GM19452 (cell line): Measurements from ENCODE around the gene PAOX.
A peak's percentile ranks its signal among the peaks of the same experiment; 100 is the strongest.

Experiments
- ATAC-seq: cut with Tn5 transposase; IDR thresholded peaks from one replicate; pipeline ENCODE4 v1.9.1; 2021; ENCODE audit not compliant: unreplicated experiment

Gene PAOX

DNA sequence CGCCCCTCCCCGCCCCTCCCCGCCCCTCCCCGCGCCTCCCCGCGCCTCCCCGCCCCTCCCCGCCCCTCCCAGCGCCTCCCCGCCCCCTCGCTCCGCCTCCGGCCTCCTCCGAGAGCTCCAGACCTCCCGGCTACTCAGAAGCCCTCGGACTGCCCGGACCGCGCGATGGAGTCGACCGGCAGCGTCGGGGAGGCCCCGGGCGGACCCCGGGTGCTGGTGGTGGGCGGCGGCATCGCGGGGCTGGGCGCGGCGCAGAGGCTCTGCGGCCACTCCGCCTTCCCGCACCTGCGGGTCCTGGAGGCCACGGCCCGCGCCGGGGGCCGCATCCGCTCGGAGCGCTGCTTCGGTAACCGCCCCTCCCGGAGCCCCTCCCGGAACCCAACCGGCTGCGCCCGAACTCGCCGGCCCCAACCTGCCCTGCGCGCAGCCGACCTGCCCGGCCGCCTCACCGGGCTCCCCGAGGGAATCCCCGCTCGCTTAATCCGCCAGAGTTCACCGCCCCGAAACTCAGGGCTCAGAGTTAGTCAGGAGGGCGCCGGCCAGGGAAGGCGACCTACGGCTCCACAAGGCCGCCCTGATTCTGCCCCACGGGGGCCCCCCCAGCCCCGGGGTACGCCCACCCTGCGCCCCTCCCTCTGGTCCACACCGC is at the start of gene PAOX:
Gene PAOX, plus strand, starts transcription at position 111 of the 649 bp plus-strand sequence. Its CDS starts 55 bp downstream, at position 166.
- ATAC-seq, result peak; percentile 59

DNA sequence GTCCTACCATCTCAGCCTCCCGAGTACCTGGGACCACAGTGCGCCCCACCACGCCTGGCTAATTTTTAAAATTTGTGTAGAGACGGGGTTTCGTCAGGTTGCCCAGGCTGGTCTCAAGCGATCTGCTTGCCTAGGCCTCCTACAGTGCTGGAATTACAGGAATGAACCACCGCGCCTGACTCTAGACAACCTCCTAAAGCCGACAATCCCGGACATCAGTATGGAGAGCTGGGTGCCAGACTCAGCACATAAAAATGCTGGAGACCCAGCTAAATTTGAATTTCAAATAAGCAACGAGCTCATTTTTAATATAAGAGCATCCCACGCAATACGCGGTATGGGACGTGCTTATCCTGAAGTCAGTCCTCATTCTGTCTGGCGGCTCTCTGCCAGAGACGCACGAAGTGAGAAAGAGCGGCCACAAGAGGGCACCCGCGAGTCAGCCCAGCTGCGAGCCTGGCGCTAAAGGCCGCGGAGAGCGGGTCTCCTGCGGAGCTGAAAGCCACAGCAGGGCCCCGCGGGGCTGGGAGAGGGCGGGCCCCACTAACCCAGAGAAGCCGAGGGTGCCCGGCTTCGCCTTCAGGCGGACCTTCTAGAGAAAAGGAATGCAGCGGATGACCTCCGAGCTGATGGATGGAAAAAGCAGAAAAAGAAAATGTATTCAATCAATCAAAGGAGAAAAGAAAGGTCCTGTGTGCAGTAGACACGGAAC is 49.4 kb upstream of the PAOX start:
- peak; percentile 74 for ATAC-seq

- no peak for ATAC-seq
These were observed 45.9 kb upstream of the PAOX start for GRCh38 chr10:133332936-133333699.

GRCh38 chr10:133334503-133335245 is 44.4 kb upstream of the PAOX start:
- no peak for ATAC-seq

GRCh38 chr10:133335246-133336117 is 43.6 kb upstream of the PAOX start:
- ATAC-seq, result no peak

DNA sequence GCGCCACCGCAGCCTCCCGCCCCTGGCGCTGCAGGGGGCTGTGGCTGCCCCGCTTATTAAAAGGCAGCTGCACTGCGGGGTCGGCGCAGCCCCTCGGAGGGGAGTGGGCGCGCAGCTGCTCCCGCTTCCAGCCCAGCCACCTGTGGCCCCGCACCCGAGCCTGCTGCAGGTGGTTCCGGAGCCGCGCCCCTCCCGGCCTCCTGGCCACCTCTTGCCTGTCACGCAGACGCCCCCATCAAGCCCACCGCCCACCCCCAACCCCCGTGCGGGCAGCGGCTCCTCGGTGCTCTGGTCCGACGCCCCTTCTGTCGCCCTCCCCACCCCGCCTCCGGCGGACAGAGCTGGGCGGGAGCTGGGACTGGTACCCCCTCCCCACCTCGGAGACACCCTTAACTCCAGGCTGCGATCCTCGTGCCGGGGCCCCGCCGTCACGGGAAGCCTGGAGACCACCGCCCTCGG is 42.9 kb upstream of the PAOX start:
- ATAC-seq, result no peak

DNA sequence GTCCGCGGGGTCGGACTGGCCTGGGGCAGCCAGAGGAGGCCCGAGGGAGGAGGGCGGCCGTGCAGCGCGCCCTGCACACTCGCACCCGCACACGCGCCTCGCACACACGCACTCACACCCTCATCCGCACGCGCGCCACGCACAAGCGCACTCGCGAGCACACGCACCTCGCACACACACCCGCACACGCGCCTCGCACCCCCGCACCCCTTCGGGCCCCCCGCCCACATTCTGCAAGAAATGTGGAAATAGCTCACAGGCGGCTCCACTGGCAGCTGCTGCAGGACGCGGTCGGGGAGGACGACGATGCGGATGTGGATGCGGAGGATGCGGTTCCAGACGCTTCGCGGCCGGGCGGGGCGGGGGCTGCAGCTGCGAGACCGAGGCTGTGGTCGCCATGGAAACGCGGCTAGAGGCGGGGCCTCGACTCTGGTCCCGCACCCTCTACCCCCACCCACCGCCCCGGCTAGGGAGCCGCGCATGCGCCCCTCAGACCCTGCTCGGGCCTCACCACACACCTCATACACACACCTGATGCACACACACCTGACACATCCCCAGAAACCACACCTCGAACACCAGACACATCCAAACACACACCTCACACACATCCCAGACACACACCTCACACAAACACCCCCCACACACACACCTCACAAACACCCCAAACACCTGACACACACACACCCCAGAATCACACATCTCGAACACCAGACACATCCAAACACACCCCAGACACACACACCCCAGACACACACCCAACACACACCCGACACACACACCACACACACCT is 42.3 kb upstream of the PAOX start, which contains the start of gene CALY:
Gene CALY, minus strand, starts transcription at position 320 of the 793 bp plus-strand sequence. CDS start 7,907 bp downstream, outside the sequence.
- no peak for ATAC-seq

- ATAC-seq, result no peak
These were observed 41.7 kb upstream of the PAOX start for GRCh38 chr10:133337370-133337725.

DNA sequence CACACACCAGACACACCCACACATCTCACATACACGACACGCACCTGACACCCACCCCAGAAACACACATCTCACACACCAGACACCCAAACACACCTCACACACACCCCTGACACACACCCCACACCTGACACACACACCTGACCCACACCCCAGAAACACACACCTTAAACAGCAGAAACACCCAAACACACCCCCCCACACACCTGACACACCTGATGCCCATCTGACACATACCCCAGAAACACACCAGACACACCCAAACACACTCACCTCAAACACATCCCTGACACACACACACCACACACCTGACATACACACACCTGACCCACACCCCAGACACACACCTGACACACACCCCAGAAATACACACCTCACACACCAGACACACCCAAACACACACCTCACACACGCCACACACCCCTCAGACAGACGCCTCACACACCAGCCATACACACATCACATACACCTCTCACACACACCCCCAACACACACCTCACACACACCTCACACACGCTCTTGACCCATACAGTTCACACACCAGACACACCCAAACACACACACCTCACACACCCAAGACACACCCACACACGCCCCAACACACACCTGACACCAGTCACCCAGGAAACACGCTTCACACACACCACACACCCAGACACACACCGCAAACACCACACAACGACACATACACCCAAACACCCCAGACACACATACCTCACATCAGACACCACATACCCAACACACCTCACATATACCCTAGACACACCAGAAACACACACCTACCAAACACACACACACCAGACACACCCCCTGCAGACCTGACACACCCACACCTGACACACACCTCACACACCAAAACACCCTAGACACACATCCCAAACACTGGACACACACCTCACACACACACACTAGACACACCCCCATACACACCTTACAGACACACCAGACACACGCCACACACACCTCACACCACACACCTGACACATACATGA is 40.7 kb upstream of the PAOX start:
- ATAC-seq, result no peak

DNA sequence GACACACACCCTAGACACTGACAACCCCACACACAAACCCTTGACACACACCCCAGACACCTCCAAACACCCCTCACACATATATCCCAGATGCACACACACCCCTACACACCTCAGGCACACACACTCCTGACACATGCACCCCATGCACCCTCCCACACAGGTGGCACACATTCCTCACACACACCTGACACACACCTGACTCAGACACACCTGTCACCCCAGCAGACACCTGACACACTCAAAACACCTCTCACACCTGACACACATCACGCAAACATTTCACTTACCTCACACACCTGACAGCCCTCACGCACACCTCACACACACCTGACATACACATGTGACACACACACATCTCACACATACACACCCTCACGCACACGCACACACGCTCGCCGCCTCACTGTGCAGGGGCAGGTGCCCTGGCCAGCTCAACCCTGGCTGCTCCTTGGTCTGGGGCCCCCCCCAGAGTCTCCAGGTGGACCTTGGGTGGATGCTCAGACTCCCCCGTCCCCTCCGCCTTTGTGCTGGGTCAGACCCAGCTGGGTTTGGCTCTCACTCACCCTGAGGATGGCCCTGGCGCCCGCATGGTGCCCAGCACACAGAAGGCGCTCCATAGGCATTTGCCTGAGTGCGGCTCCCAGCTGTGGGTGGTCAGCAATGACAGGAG is 39.2 kb upstream of the PAOX start:
- no peak for ATAC-seq

DNA sequence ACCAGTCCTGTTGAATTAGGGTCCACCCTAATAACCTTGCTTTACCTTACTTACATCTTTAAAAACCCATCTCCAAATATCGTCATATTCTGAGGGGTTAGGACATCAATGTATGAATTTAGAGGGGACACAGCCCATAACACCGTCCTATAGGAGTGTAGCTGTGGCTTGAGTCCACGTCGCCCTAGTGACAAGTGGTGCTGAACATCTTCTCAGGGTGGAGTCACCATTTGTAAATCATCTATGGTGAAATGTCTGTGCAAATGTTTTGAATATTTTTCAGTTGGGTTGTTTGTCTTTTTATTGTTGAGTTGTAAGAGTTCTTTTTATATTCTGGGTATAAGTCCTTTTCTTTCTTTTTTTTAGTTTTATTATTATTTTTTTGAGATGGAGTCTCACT is 37.1 kb upstream of the PAOX start:
- no peak for ATAC-seq

DNA sequence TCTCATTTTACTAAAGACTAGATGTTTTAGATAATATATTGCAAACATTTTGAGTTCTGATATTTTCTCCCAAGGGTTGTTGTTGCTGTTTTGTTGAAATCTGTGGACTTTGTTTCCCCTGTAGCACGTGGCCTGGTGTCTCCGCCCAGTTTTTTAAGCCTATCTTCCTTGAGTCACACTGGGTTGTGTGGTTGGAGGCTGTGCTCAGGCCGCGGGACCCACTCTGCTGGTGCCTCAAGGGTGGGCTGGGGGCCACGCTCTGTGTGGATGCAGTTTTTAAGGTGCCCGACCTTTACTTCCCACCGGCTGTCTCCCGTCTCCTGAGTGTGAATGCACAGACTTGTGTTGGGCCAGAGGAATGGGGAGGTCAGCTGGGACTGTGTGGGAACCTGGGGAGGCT is 36.1 kb upstream of the PAOX start:
- ATAC-seq, result no peak

- no peak for ATAC-seq
These were observed 35.5 kb upstream of the PAOX start for GRCh38 chr10:133343558-133343957.

DNA sequence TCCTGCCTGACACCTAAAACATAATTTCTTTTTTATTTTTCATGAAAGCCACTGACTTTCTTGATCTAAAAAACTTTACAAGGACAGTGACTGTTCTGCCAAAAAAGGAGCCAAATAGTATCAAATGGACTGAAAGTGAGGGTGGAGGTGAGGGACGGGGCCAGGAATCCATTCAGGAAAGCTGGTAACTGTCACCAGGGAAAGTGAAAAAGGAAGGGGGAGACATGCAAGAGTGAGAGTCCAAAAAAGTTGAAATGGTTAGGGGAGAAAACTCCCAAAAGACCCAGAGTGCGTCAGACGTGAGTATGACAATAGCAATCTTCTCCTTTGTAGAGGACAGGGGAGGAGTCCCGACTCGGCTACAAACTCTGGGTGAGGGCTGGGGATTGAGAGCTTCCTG is 34.8 kb upstream of the PAOX start:
- ATAC-seq, result no peak

DNA sequence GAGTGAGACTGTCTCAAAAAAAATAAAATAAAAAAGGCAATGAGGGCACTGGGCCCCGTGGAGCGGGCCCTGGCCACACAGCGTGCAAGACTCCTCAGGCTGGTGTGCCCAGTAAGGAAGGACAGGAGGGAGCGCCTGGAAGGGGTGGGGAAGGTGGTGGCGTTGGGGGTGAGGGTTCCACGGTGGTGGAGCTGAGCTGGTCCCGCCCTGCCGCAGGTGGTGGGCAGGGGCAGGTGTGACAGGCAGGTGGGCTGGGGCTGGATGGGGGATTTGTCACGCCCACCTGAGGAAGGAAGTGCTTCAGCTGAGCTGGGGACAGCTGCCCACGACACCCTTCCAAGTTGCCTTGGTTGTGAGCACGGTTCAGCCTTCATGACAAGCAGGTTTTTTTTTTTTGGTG is 32.6 kb upstream of the PAOX start:
- no peak for ATAC-seq

DNA sequence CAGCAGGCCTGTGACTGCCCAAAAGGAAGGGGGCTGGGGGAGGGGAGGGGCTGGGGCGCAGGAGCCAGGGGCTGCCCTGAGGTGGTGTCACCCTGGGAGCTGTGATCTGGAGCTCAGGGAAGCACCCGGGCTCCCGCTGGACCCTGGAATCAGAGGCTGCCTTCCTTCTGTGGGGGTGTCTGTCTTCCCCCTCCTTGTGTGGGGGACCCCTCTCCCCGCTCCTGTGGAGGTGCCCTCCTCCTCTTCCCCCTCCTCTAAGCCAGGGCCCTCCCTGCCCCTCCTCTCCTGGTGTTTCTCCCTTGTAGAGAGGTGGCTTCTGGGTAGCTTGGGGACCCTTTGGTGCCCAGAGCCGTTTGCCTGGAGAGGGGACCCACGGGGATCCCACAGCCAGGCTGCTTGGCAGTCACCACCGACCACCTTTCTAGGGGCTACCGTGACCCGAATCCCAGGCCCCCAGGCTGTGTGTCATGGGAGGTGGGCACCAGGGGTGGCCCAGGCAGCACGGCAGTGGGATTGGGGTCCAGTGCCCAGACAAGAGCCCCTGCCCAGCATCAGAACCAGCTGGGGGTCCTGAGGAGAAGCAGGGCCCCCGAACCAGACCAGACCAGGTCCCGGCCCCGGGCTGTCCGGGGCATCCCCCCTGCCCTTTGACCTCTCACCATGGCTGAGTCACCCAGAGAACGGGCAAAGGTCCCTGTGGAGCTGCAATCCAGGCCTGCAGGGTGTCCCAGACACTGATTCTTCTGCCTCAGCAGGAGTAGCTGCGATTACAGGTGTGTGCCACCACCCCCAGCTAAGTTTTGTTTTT is 31.1 kb upstream of the PAOX start:
- no peak for ATAC-seq

DNA sequence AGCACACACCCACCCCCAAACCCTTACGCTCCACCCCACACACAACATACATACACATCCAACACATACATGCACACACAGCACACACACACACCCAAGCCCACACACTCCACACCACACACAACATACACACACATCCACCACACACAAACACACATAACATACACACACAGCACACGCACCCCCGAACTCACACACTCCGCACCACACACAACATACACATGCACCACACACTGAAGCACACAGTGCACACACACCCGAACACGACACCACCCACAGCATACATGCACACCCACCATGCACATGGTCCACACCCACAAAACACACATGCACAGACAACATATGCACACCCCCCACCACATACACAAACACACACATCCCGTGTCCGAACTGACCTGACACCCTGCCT is 29.9 kb upstream of the PAOX start:
- no peak for ATAC-seq
